ENCODE measurements around the gene B3GNT8.
"Not testable (repeated sequence)": the region's sequence is repeated elsewhere in the genome, so short reads cannot be mapped to it uniquely, and the experiment has no call there.

Gene B3GNT8

GRCh38 chr19:41386442-41386841, 40.7 kb downstream of the B3GNT8 start:
- no peak for DNase-seq

DNA sequence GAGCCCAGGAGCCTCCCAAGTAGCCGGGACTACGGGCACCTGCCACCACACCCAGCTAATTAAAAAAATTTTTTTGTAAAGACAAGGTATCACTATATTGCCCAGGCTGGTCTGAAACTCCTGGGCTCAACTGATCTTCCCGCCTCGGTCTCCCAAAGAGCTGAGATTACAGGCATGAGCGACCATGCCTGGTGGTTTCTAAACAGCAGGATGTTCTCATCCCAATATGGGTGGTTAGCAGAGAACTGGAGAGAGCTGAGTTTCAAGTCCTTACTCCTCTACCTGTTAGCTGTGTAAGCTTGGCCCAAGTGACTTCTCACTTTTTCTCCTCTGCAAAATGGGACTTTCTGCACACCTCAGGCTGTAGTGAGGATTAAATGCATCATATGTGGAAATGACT, 42.8 kb downstream of the B3GNT8 start:
- no peak for DNase-seq

DNA sequence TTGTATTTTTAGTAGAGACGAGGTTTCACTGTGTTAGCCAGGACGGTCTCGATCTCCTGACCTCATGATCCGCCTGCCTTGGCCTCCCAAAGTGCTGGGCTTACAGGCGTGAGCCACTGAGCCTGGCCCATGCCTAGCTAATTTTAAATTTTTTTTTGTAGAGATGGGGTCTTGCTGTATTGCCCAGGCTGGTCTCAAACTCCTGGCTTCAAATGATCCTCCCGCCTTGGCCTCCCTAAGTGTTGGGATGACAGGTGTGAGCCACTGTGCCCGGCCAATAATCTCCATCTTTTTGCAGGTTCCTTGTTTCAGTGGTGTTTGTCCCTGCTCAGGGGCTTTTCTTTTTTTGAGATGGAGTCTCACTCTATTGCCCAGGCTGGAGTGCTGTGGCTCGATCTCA, 45.6 kb downstream of the B3GNT8 start:
- not testable (repeated sequence) for DNase-seq

- DNase-seq: no peak
These were observed 49.0 kb downstream of the B3GNT8 start for GRCh38 chr19:41377977-41378709.

DNA sequence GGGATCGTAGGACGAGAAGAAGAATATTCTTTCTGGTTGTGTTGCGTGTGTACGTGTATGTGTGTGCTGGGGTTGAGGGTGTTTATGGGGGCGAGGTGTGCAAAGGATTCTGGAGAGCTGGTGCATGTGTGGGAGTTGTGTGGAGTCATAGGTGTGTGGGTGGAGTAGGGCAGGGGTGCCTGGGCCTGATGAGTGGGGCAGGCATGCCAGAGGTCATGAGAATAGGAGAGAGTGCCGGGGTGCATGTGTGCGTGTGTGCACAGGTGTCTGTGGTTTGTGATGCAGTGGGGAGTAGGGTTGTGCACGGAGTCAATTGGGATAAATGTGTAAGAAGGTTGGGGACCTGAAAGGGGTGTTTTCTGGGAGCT, 50.2 kb downstream of the B3GNT8 start:
- DNase-seq: no peak

DNA sequence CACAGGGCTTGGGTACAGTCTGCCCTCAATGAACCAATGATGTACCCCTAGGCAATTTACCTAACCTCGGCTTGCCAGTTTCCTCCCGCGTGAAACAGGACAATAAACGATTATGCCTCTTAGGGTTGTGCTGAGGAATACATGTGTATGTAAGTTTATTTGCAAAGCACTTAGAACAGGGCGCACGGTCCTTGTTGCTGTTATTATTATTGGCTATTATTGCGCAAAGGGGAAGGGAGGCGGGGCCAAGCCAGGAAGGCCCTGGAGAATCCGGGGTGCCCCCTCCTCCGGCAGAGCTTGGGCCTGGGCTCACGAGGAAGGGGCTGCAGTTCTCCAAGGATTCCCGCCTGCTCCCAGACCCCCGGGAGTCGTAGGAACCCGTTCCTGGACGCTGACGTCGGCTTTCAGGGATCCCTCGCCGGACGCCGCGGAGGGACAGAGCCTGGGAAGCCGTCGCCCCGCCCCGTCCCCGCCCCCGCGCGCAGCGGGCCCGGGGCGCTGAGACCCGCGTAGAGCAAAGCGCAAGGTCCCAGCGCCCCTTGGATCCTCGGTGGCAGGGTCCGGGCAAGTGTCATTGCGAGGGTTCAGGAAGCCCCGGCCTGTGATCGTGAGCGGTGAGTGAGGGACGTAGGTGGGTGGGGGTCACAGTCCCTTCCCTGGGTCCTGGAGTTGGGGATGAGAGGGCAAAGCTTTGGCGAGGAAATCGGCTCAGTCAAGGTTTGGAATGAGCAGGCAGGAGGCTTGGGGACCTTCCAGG, 50.8 kb downstream of the B3GNT8 start, which contains the start of gene TMEM91:
TMEM91 (plus strand) TSS at position 293 of the 757 bp plus-strand sequence. CDS start 1,777 bp downstream, outside the sequence.
- DNase-seq: peak in 1 of 3 experiments; percentile 19
